MCF 10A (cell line): ENCODE results near the gene TMEM51. TPM values are rescaled to one million over a fixed set of nuclear protein-coding genes. Genes with fewer than 3 reads are reported as not detected.

Source experiments
- BruUV-seq: library from RNA; stranded (reverse); fragments of 400-500 nt; replicated peaks from 2 replicates; lab custom pipeline; 2021; lab: Mats Ljungman, UMichigan
- CTCF ChIA-PET: fragments of 300-600 bp; sonication (Branson Sonifier 250); formaldehyde crosslinking; extraction: SDS; loops from one replicate; lab custom pipeline; 2021; ENCODE audit warnings: antibody characterized with exemption, inconsistent platforms; lab: Yijun Ruan, JAX
- POLR2A ChIA-PET: fragments of 300-600, 350-650 bp; sonication (Branson Sonifier 250); formaldehyde crosslinking; extraction: SDS; loops from one replicate; lab custom pipeline; 2020; ENCODE audit warnings: antibody characterized with exemption, inconsistent platforms; lab: Yijun Ruan, JAX
- DNase-seq: peaks from one replicate; pipeline ENCODE4 v3.0.0-alpha.2; 2018; ENCODE audit not compliant: unreplicated experiment
- H3K27ac Mint-ChIP-seq: one replicate; pipeline ENCODE4 v1.8.0; 2022; ENCODE audit warnings: mild to moderate bottlenecking, low read depth, mixed read lengths; ENCODE audit not compliant: unreplicated experiment
- H3K27me3 Mint-ChIP-seq: one replicate; pipeline ENCODE4 v1.8.0; 2022; ENCODE audit warnings: mixed read lengths; ENCODE audit not compliant: insufficient read depth, unreplicated experiment
- H3K36me3 Mint-ChIP-seq: one replicate; pipeline ENCODE4 v1.8.0; 2022; ENCODE audit warnings: mild to moderate bottlenecking, moderate library complexity, mixed read lengths; ENCODE audit not compliant: insufficient read depth, unreplicated experiment
- H3K4me1 Mint-ChIP-seq: one replicate; pipeline ENCODE4 v1.8.0; 2022; ENCODE audit warnings: mixed read lengths; ENCODE audit not compliant: insufficient read depth, unreplicated experiment
- H3K4me3 Mint-ChIP-seq: one replicate; pipeline ENCODE4 v1.8.0; 2022; ENCODE audit warnings: mild to moderate bottlenecking, moderate library complexity, mixed read lengths; ENCODE audit not compliant: unreplicated experiment
- H3K9me3 Mint-ChIP-seq: one replicate; pipeline ENCODE4 v1.8.0; 2022; ENCODE audit warnings: mixed read lengths; ENCODE audit not compliant: unreplicated experiment
- CTCF ChIP-seq: fragments of 200-600 bp; IDR thresholded peaks from one replicate; pipeline ENCODE4 v1.8.0; 2022; ENCODE audit warnings: antibody characterized with exemption, mild to moderate bottlenecking; ENCODE audit not compliant: unreplicated experiment
- intact Hi-C: fragments of 100-400 bp; cut with micrococcal nuclease; formaldehyde crosslinking; loops from 2 replicates; pipeline ENCODE4 v1.14.1; 2022
- total RNA-seq: library from RNA; stranded (reverse); gene quantifications from 2 replicates; pipeline ENCODE4 v1.2.3, GENCODE V29; 2022

Gene TMEM51
- total RNA-seq, 1 experiment from 2014 or later, result 6.4 TPM

DNA sequence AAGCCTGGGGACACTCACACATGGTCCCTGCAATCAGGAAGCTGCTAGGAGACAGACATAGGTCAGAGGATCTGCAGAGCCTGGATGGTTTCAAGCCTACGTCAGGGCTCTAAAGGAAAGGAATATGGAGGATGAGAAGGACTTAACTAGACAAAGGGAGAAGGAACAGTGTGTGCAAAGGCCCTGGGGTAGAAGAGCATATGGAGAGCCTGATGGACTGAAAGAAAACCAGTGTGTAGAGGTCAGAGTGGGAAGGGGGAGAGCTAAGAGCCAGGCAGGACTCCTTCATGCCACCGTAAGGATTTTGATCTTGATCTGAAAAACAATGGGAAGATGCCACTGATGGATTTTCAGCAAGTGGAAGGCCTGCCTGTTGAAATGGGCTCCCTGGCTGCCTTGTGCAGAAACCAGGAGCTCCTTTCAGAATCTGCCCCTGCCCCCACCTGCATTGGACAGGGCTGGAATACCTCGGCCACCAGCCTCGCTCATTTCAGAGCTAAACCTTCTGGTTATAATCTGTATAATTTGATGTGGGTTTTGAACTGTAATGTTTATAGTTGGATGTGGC is 102.1 kb downstream of the TMEM51 start:
- POLR2A ChIA-PET, result interaction anchor here (0.7 kb wide), 1 partner anchor 486 kb away, joined by 3 read pairs; no protein-coding TSS in a partner anchor
- Mint-ChIP-seq H3K4me3 (no peak overlapping the region), H3K9me3 (no peaks in the 10 kb centered on the region), H3K27me3 (peaks cover 30% of the 10 kb centered on the region), H3K27ac (no peak overlapping the region), H3K4me1 (peaks cover 2% of the 10 kb centered on the region), H3K36me3 (no peaks in the 10 kb centered on the region)
- no TSS peak for BruUV-seq
- intact Hi-C loops, result no loop called here
- DNase-seq, result no peak
- TF ChIP-seq CTCF, result no peak
- CTCF ChIA-PET, result interaction anchor here (0.6 to 3.2 kb wide), 4 partner anchors 17 to 184 kb away, joined by 4 to 12 read pairs (median 4); no protein-coding TSS in a partner anchor

- Mint-ChIP-seq H3K27ac (no peak overlapping the region), H3K27me3 (peaks cover 27% of the 10 kb centered on the region), H3K4me1 (peaks cover 4% of the 10 kb centered on the region), H3K36me3 (no peaks in the 10 kb centered on the region), H3K9me3 (no peaks in the 10 kb centered on the region), H3K4me3 (no peak overlapping the region)
- intact Hi-C loops, result no loop called here
- TF ChIP-seq CTCF, result no peak
- POLR2A ChIA-PET, result no interaction called here
- no peak for DNase-seq
- no TSS peak for BruUV-seq
- CTCF ChIA-PET, result interaction anchor here (3.2 kb wide), 1 partner anchor 16 kb away, joined by 12 read pairs; no protein-coding TSS in a partner anchor
Observed at GRCh38 chr1:15256584-15256983, 103.0 kb downstream of the TMEM51 start.

GRCh38 chr1:15257309-15257708 is 103.8 kb downstream of the TMEM51 start:
- no peak for TF ChIP-seq CTCF
- Mint-ChIP-seq H3K4me1 (peaks cover 4% of the 10 kb centered on the region), H3K4me3 (no peak overlapping the region), H3K36me3 (no peaks in the 10 kb centered on the region), H3K27me3 (peaks cover 19% of the 10 kb centered on the region), H3K27ac (no peak overlapping the region), H3K9me3 (no peaks in the 10 kb centered on the region)
- ChIA-PET POLR2A (no interaction called here), CTCF (interaction anchor here (0.6 to 3.2 kb wide), 2 partner anchors 15 to 654 kb away, joined by 3 to 12 read pairs; no protein-coding TSS in a partner anchor)
- DNase-seq, result no peak
- BruUV-seq, result no TSS peak
- intact Hi-C loops, result no loop called here

GRCh38 chr1:15258833-15259621 is 105.5 kb downstream of the TMEM51 start:
- DNase-seq, result no peak
- Mint-ChIP-seq H3K27ac (no peak overlapping the region), H3K27me3 (peaks cover 11% of the 10 kb centered on the region), H3K9me3 (no peaks in the 10 kb centered on the region), H3K36me3 (no peaks in the 10 kb centered on the region), H3K4me1 (peaks cover 4% of the 10 kb centered on the region), H3K4me3 (no peak overlapping the region)
- CTCF ChIA-PET, result no interaction called here
- POLR2A ChIA-PET, result no interaction called here
- no TSS peak for BruUV-seq
- intact Hi-C loops, result no loop called here
- no peak for TF ChIP-seq CTCF
